ENCODE results near the gene C11orf65. TPM values are rescaled to one million over a fixed set of nuclear protein-coding genes. Genes with fewer than 3 reads are reported as not detected.

C11orf65 gene
- total RNA-seq: 1 to 10 TPM in 1 of 2 donors, under 1 TPM in 1; 0.18 to 4.3 TPM

- under 1% methylated on average over 35 of the region's 35 CpGs for WGBS
- peak; percentile 98 for TF ChIP-seq POLR2A (IDR thresholded peaks at IDR 0.05)
- TF ChIP-seq POLR2AphosphoS5 (IDR thresholded peaks at IDR 0.05): peak; percentile 99
- no peak for TF ChIP-seq CTCF (IDR thresholded peaks at IDR 0.05)
- intact Hi-C loops (cut with DNase I): loop anchor here (2.0 to 10.0 kb wide), 4 partner anchors 30 to 244 kb away; partner anchors contain the start of genes ATM, DDX10, EXPH5 and NPAT
- H3K9me3 ChIP-seq: no peaks in the 10 kb centered on the region
- H3K27me3 ChIP-seq (replicated peaks; ENCODE audit: insufficient read depth): no peaks in the 10 kb centered on the region
- peak within 1 kb of the TSS; percentile 52 to 65 for H3K4me3 ChIP-seq
- peak; percentile 97 for DNase-seq (ENCODE audit: low spot score)
- peak within 1 kb of the TSS; percentile 99 for H3K27ac ChIP-seq
- no peaks in the 10 kb centered on the region for H3K36me3 ChIP-seq
- no peaks in the 10 kb centered on the region for H3K4me1 ChIP-seq (replicated peaks)
Observed at GRCh38 chr11:108467091-108467823, at the start of gene C11orf65. Gene C11orf65 (minus strand): TSS chr11:108467529. CDS start chr11:108461559, 5,970 bp downstream.

GRCh38 chr11:108516125-108516524, 48.8 kb upstream of the C11orf65 start:
- Histone ChIP-seq H3K4me3 (no peak overlapping the region), H3K4me1 (replicated peaks) (no peaks in the 10 kb centered on the region), H3K27ac (no peak overlapping the region), H3K27me3 (replicated peaks; ENCODE audit: insufficient read depth) (no peaks in the 10 kb centered on the region), H3K9me3 (no peaks in the 10 kb centered on the region), H3K36me3 (no peaks in the 10 kb centered on the region)
- intact Hi-C loops (cut with DNase I): no loop called here
- no peak for DNase-seq (ENCODE audit: low spot score)
- 92% methylated on average over 4 of the region's 4 CpGs for WGBS
- no peak for TF ChIP-seq POLR2AphosphoS5 (IDR thresholded peaks at IDR 0.05)
- no peak for TF ChIP-seq CTCF (IDR thresholded peaks at IDR 0.05)
- no peak for TF ChIP-seq POLR2A (IDR thresholded peaks at IDR 0.05)

GRCh38 chr11:108512708-108513107, 45.4 kb upstream of the C11orf65 start:
- no peaks in the 10 kb centered on the region for H3K27me3 ChIP-seq (replicated peaks; ENCODE audit: insufficient read depth)
- H3K9me3 ChIP-seq: no peaks in the 10 kb centered on the region
- no peak for DNase-seq (ENCODE audit: low spot score)
- H3K27ac ChIP-seq: no peak overlapping the region
- TF ChIP-seq CTCF (IDR thresholded peaks at IDR 0.05) (no peak), POLR2A (IDR thresholded peaks at IDR 0.05) (no peak), POLR2AphosphoS5 (IDR thresholded peaks at IDR 0.05) (no peak)
- no peak overlapping the region for H3K4me3 ChIP-seq
- intact Hi-C loops (cut with DNase I): no loop called here
- no peaks in the 10 kb centered on the region for H3K36me3 ChIP-seq
- WGBS: 92% methylated on average over 2 of the region's 2 CpGs
- no peaks in the 10 kb centered on the region for H3K4me1 ChIP-seq (replicated peaks)

- Histone ChIP-seq H3K27ac (no peak overlapping the region), H3K36me3 (no peaks in the 10 kb centered on the region), H3K9me3 (no peaks in the 10 kb centered on the region), H3K27me3 (replicated peaks; ENCODE audit: insufficient read depth) (no peaks in the 10 kb centered on the region), H3K4me3 (no peak overlapping the region), H3K4me1 (replicated peaks) (no peaks in the 10 kb centered on the region)
- intact Hi-C loops (cut with DNase I): no loop called here
- no peak for DNase-seq (ENCODE audit: low spot score)
- TF ChIP-seq POLR2AphosphoS5 (IDR thresholded peaks at IDR 0.05) (no peak), POLR2A (IDR thresholded peaks at IDR 0.05) (no peak), CTCF (IDR thresholded peaks at IDR 0.05) (no peak)
- 96% methylated on average over 2 of the region's 2 CpGs for WGBS
Observed at GRCh38 chr11:108511851-108512474, 44.6 kb upstream of the C11orf65 start.

All from prostate gland (tissue), 2 donors.